ENCODE data around the gene MLN.

Gene MLN, protein sequence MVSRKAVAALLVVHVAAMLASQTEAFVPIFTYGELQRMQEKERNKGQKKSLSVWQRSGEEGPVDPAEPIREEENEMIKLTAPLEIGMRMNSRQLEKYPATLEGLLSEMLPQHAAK

GRCh38 chr6:33803571-33804053 is at the start of gene MLN:
MLN (minus strand) TSS chr6:33804003; CDS start chr6:33801163, 2,840 bp downstream.
- no peak for ATAC-seq
- TF ChIP-seq SNAI2 (CRISPR knock-in tag; IDR thresholded peaks at IDR 0.05) (no peak), BACH2 (CRISPR knock-in tag; IDR thresholded peaks at IDR 0.05; ENCODE audit: borderline replicate concordance) (no peak), PPARA (CRISPR knock-in tag; IDR thresholded peaks at IDR 0.05; ENCODE audit: borderline replicate concordance) (no peak), ISL1 (CRISPR knock-in tag; IDR thresholded peaks at IDR 0.05) (no peak), ZC3H10 (CRISPR knock-in tag; IDR thresholded peaks at IDR 0.05) (no peak), ZNF565 (CRISPR knock-in tag; conservative IDR thresholded peaks at IDR 0.05; ENCODE audit: low read depth) (no peak), TOX (CRISPR knock-in tag; IDR thresholded peaks at IDR 0.05; ENCODE audit: borderline replicate concordance) (no peak), RARB (CRISPR knock-in tag; IDR thresholded peaks at IDR 0.05) (no peak), ZFP3 (CRISPR knock-in tag; IDR thresholded peaks at IDR 0.05) (no peak), ARNTL (CRISPR knock-in tag; IDR thresholded peaks at IDR 0.05; ENCODE audit: borderline replicate concordance, low read depth) (no peak), OSR1 (CRISPR knock-in tag; IDR thresholded peaks at IDR 0.05) (no peak), ZFP30 (CRISPR knock-in tag; IDR thresholded peaks at IDR 0.05) (no peak), TSHZ2 (CRISPR knock-in tag; IDR thresholded peaks at IDR 0.05) (no peak), GLIS3 (CRISPR knock-in tag; IDR thresholded peaks at IDR 0.05) (no peak), CSDC2 (CRISPR knock-in tag; IDR thresholded peaks at IDR 0.05) (no peak), TCF4 (CRISPR knock-in tag; IDR thresholded peaks at IDR 0.05; ENCODE audit: borderline replicate concordance) (no peak)
- TF ChIP-seq, protein P1, sequence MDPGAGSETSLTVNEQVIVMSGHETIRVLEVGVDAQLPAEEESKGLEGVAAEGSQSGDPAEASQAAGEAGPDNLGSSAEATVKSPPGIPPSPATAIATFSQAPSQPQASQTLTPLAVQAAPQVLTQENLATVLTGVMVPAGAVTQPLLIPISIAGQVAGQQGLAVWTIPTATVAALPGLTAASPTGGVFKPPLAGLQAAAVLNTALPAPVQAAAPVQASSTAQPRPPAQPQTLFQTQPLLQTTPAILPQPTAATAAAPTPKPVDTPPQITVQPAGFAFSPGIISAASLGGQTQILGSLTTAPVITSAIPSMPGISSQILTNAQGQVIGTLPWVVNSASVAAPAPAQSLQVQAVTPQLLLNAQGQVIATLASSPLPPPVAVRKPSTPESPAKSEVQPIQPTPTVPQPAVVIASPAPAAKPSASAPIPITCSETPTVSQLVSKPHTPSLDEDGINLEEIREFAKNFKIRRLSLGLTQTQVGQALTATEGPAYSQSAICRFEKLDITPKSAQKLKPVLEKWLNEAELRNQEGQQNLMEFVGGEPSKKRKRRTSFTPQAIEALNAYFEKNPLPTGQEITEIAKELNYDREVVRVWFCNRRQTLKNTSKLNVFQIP (CRISPR knock-in tag; IDR thresholded peaks at IDR 0.05; ENCODE audit: borderline replicate concordance, low read depth) = no peak

GRCh38 chr6:33853026-33853425 is 49.2 kb upstream of the MLN start:
- TF ChIP-seq ZC3H10 (CRISPR knock-in tag; IDR thresholded peaks at IDR 0.05) = no peak
- TF ChIP-seq SNAI2 (CRISPR knock-in tag; IDR thresholded peaks at IDR 0.05) = no peak
- no peak for TF ChIP-seq OSR1 (CRISPR knock-in tag; IDR thresholded peaks at IDR 0.05)
- no peak for TF ChIP-seq ZNF565 (CRISPR knock-in tag; conservative IDR thresholded peaks at IDR 0.05; ENCODE audit: low read depth)
- TF ChIP-seq ZFP3 (CRISPR knock-in tag; IDR thresholded peaks at IDR 0.05) = no peak
- no peak for TF ChIP-seq ZFP30 (CRISPR knock-in tag; IDR thresholded peaks at IDR 0.05)
- no peak for ATAC-seq

- ATAC-seq = peak; percentile 81
- TF ChIP-seq ISL1 (CRISPR knock-in tag; IDR thresholded peaks at IDR 0.05) = no peak
- TF ChIP-seq TSHZ2 (CRISPR knock-in tag; IDR thresholded peaks at IDR 0.05) = no peak
- TF ChIP-seq TOX (CRISPR knock-in tag; IDR thresholded peaks at IDR 0.05; ENCODE audit: borderline replicate concordance) = no peak
- TF ChIP-seq ZFP3 (CRISPR knock-in tag; IDR thresholded peaks at IDR 0.05) = no peak
- no peak for TF ChIP-seq ZNF70 (CRISPR knock-in tag; IDR thresholded peaks at IDR 0.05)
- no peak for TF ChIP-seq BACH2 (CRISPR knock-in tag; IDR thresholded peaks at IDR 0.05; ENCODE audit: borderline replicate concordance)
- no peak for TF ChIP-seq ZC3H10 (CRISPR knock-in tag; IDR thresholded peaks at IDR 0.05)
These were observed 48.2 kb upstream of the MLN start for GRCh38 chr6:33851959-33852358.

GRCh38 chr6:33850869-33851541 is 47.2 kb upstream of the MLN start:
- no peak for ATAC-seq
- TF ChIP-seq SNAI2 (CRISPR knock-in tag; IDR thresholded peaks at IDR 0.05) (no peak), ZNF70 (CRISPR knock-in tag; IDR thresholded peaks at IDR 0.05) (no peak), BACH2 (CRISPR knock-in tag; IDR thresholded peaks at IDR 0.05; ENCODE audit: borderline replicate concordance) (no peak), CSRNP3 (CRISPR knock-in tag; IDR thresholded peaks at IDR 0.05) (no peak), ISL1 (CRISPR knock-in tag; IDR thresholded peaks at IDR 0.05) (no peak), ZFP3 (CRISPR knock-in tag; IDR thresholded peaks at IDR 0.05) (no peak), TOX (CRISPR knock-in tag; IDR thresholded peaks at IDR 0.05; ENCODE audit: borderline replicate concordance) (no peak)
- TF ChIP-seq, protein P2, sequence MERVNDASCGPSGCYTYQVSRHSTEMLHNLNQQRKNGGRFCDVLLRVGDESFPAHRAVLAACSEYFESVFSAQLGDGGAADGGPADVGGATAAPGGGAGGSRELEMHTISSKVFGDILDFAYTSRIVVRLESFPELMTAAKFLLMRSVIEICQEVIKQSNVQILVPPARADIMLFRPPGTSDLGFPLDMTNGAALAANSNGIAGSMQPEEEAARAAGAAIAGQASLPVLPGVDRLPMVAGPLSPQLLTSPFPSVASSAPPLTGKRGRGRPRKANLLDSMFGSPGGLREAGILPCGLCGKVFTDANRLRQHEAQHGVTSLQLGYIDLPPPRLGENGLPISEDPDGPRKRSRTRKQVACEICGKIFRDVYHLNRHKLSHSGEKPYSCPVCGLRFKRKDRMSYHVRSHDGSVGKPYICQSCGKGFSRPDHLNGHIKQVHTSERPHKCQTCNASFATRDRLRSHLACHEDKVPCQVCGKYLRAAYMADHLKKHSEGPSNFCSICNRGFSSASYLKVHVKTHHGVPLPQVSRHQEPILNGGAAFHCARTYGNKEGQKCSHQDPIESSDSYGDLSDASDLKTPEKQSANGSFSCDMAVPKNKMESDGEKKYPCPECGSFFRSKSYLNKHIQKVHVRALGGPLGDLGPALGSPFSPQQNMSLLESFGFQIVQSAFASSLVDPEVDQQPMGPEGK (CRISPR knock-in tag; IDR thresholded peaks at IDR 0.05; ENCODE audit: borderline replicate concordance) = no peak
